ENCODE results near the gene ZNF688.
"Not testable (repeated sequence)": the region's sequence is repeated elsewhere in the genome, so short reads cannot be mapped to it uniquely, and the experiment has no call there.

The ZNF688 gene

DNA sequence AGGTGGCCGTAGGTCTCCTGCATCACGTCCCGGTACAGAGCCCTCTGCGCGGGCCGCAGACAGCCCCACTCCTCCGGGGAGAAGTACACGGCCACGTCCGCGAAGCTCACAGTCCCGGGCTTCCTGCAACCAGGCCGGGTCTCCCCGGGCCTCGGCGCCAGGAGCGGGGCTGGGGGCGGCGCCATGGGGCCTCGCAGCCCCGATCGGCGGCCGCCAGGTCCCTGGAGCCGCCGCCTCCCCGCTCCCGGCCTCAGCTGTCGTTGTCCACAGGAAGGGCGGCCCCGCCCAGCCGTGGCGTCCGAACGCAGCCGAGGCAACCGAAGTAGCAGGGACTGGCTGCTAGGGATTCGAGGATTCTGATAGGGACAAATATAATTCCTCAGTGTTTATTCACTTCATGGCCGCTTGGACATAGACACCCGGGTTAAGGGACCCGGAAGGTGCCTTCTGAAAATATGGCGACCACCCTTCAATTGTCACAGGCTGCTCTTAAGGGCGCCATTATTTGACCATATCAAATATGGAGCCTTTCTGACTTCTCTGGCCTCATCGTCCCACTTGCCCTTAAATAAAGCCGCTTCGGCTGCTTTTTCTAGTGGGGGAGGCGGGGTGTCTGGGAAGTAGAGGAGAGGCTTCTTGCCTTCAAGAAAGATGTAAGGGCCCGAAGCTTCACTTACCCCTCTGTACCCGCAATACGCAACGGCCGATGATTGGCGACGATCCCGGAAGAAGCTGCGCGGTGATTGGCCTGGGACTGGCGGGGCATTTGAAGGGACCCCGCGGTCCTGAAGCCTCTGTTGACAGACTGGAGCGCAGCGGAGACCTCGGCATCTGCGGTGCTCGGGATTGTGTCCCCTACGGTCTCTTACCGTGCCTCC is at the start of gene ZNF688:
Gene ZNF688, minus strand, starts transcription at position 270 of the 878 bp plus-strand sequence. Its CDS starts 85 bp downstream, at position 185.
- peak; percentile 76 for DNase-seq (ENCODE audit: low read depth)

DNA sequence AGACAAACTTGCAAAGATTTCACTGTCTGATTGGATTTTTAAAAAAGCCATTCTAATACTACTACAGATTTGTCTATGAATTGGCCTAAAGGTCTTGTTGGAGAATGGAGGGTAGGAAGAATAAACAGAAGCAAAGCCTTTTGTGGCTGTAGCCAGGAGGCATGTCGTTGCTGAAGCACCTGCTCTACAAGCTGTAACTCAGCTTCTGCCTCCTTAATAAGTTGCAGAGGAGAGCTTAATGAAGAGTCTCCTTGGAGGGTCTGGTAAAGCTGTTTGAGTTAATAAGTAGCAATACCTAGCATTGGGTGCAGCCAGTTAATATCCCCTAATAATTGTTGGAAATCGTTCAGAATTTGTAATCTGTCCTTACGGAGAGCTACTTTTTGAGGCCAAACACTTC is 48.7 kb upstream of the ZNF688 start:
- DNase-seq (ENCODE audit: low read depth): no peak

DNA sequence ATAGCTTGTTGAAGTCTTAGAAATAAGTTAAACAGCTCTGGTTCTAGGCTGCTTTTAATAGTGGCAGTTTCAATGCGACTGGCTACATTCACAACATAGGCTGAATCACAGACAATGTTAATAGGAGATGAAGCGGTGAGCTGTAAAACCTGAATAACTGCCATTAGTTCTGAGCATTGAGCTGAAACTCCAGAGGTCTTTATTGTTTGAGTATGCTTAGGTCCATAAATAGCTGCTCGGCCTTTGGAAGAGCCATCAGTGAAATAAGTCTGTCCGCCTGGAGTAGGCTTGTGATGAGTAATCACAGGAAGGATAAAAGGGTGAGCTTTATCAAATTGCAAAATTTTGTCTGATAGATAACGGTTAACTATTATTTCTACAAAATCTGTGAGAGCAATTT is 48.1 kb upstream of the ZNF688 start:
- DNase-seq (ENCODE audit: low read depth): no peak

DNA sequence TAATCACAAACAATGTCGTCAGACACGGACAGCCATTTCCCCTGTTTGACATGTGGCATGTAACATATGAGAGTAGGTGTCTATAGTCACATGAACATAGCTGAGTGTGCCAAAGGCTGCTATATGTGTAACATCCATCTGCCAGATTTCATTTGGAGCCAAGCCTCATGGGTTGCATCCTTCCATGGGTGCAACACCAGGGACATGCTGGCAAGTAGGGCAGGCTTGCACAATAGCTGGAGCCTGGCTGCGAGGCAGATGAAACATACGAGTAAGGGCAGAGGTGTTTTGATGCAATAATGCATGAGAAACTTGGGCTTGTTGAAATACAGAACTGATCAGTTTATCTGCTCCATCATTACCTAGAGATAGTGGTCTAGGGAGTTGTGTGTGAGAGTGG is 47.7 kb upstream of the ZNF688 start:
- no peak for DNase-seq (ENCODE audit: low read depth)

DNA sequence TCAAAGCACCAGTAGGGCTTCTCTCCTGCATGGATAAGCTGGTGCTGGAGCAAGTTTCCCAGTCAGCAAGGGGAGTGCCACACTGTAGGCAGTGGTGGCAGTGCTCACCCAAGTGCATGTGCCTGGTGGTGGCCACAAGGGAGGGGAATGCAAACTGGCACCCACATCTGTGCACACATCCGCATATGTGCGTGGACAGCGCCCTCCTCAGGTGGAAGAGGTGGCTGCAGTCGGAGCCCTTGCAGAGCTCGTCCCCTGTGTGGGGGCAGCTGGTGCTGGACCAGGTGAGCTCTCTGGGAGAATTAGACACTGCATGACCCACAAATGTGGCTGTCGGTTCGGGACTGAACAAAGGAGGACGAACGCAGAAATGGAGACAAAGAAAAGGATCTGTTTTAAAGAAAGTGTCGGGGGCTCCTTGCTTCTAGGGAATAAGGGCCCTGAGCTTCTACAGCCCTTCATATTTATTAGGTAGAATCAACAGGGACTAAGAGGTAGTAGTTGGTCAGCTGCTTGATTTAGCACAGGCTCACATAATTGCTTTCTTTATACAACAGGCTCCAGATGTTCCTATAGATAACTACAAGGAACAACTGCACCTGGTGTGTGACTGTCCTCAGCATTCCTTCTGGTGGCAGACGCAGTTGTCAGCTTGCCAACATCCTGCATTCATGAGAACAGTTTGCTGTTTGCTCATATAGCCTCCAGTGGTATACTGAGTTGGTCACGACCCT is 44.0 kb upstream of the ZNF688 start:
- DNase-seq (ENCODE audit: low read depth): peak; percentile 52

DNA sequence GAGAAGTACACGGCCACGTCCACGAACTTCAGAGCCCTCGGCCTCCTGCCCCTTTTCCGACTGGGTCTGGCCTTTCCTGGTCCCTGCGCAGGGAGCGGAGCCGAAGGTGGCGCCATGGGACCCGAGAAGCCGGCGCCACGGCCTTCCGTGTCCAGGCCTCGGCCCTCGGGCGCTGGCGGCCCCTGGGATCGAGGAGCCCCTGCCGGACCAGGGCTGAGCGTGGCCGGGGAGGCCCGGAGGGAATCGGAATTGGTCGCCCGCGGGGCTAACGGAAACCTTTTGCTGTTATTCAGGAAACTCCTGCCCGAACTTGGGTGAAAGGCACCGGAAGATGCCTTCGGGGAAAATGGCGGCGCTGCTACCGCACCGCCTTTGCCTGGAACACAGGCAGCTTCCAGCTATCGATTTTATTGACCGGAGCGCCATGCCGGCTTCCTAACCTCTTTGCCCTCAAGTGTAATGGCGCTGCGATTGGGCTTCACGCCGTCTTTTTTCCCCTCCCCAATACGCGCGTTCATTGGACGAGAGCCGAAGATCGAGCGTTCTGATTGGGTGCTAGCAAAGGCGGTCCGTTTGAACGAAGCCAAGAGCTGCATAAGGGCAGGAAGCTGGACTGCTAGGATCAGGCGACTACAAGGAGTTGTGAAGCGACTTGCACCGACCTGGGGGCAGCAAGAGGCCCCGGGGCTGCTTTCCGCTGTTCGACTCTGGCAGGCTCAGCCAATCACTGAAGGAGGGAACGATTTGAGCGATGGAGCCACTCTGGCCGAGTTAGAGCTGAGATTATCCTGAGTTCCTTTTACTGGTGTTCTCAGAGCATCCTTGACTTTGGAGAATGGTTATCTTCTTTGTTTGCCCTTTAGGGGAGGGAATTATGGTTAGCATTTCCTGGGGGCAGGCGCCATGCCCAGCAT is 38.7 kb upstream of the ZNF688 start, which contains the start of gene ZNF689:
Gene ZNF689, minus strand, starts transcription at position 464 of the 914 bp plus-strand sequence. Its CDS starts 348 bp downstream, at position 116.
- DNase-seq (ENCODE audit: low read depth): peak; percentile 66

DNA sequence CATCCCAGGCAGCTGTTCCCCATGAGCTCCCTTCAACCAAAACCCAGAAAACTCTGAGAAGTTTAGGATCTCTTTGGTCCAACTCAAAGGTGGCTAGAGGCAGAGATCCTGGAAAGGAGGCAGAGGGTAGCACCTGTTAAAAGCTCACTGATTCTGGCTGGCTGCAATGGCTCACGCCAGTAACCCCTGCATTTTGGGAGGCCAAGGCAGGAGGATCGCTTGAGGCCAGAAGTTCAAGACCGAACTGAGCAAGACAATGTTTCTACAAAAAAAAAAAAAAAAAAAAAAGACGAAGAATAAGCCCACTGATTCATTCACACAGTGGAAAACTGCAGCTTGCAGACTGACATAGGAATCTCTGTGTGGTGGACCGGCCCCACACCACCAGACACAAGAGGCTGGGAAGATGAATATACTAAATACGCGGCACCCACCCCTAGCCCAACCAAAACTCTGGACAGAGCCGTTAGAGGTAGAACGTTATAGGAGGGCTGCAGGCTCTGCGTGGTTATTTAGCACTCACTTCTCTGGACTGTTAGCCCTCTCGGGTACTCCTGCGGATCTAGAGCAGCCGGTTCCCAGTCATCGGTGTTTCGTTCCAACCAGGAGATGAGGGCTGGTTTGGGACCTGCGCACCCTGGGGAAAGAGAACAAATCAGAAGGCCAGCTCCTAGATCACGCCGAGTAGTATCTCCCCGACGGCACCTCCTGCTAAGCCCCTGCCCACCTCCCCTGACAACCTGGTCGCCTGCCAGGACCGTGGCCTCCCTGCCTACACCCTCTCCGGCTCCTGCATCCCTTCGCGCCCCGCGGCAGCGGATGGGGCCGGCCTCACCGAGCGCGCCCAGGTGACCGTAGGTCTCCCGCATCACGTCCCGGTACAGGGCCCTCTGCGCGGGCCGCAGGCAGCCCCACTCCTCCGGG is 37.8 kb upstream of the ZNF688 start:
- no peak for DNase-seq (ENCODE audit: low read depth)

DNA sequence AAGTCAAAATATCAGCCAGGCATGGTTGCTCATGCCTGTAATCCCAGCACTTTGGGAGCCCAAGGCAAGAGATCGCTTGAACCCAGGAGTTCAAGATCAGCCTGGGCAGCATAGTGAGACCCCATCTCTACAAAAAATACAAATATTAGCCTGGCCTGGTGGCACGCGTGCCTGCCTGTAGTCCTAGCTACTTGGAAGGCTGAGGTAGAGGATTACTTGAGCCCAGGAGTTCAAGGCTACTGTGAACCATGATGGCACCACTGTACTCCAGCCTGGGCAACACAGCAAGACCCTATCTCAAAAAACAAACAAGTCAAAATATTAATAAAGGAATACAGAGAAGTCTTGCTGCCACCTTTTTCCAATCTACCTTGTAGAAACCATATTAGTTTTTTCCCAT is 34.5 kb upstream of the ZNF688 start:
- DNase-seq (ENCODE audit: low read depth): no peak

DNA sequence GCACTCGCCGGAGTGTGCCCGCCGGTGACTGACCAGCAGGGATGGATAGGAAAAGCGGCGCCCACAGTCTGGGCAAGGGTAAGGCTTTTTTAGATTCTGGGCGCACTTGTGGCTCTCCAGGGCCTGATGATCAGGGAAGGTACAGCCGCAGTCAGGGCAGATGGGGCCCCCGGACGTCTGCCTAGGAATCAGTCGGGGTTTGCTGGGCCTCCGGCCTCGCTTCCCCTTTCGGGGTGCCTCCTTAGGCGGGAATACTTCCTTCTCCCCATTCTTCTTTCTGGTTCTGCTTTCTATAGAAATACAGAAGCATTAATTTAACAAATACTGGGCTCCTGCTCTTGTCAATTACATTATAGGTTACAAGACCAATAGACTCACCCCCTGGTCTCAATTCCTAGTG is 33.6 kb upstream of the ZNF688 start:
- no peak for DNase-seq (ENCODE audit: low read depth)

DNA sequence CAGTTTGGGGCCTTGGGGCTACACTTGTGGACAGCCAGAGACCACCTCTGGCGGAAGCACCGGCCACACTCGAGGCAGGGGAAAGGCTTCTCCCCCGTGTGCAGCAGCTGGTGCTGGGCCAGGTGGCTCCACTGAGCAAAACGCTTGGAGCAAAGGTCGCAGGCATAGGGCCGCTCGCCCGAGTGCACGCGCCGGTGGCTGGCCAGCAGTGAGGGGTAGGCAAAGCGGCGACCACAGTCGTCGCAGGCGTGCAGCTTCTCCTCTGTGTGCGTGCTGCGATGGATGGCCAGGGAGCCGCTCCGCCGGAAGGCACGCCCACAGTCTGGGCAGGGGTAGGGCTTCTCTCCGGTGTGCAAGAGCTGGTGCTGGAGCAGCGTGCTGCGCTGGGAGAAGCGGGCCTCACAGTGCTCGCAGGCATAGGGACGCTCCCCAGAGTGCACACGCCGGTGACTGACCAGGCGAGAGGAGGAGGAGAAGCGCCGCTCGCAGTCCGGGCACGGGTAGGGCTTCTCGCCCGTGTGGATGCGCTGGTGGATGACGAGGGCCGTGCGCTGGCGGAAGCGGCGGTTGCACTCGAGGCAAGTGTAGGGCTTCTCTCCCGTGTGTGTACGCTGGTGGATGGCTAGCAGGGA is 32.9 kb upstream of the ZNF688 start:
- DNase-seq (ENCODE audit: low read depth): no peak

DNA sequence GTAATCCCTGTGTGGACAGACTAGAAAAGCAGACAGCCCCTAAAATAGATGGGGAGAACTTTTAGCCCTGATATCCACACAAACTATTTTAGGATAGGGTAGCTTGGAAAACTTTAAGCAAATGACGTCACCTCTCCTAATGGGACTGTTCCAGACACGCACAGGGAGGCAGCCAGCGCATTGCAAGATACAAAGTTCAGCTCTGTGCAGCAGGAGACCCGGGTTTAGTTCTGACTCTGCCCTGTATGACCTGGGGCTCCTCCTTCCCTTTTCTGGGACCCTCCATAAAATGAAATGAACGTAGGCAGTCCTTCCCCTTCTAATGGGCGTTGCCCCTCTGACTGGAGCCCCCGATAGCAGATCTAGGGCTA is 32.4 kb upstream of the ZNF688 start:
- no peak for DNase-seq (ENCODE audit: low read depth)

DNA sequence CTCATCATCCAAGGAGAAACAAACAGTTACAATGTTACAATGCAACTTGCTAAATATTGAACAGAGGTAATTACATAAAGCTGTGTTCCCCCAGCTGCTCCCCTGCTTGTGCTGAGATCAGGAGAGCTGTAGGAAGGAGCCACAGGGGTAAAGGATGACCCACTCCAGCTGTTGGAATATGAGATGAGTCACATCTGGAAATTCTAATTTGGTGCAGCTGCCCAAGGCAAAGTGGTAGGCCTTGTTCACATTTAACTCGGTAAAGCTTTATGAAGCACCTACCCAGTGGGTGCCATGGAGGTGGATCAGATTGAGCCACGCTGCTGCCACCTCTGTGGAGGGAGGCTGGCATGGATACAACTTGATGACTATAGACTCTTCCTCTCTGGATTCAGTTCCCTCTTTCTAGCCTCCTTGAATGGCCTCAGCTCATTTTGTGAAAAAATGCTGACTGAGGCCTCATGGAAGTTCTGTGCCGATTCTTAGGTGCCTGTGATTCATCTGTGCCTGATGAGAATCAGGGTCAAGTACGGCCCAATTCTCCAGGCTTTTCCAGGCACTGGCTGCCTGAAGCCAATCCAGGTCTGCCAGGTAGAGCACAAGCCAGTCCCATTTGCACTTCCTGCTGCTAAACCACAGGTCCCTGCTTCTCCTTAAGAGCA is 31.2 kb upstream of the ZNF688 start:
- no peak for DNase-seq (ENCODE audit: low read depth)

DNA sequence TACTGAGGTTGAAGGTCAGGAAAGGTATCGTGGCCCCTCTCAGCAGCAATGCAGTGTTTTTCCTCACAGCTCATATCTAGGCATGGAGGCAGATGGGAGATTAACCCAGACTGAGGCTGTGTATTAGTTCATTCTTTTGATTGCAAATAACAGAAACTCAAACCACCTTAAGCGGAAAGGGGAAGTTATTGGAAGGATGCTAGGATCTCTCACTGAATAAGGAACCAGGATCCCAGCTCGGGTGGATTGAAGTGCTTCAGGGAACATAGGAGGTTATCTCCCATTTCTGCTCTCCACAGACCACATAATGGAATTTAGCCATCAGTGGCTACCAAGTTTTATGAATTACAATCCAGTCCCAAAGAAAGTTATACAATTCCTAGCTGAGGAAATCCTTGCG is 30.5 kb upstream of the ZNF688 start:
- no peak for DNase-seq (ENCODE audit: low read depth)

DNA sequence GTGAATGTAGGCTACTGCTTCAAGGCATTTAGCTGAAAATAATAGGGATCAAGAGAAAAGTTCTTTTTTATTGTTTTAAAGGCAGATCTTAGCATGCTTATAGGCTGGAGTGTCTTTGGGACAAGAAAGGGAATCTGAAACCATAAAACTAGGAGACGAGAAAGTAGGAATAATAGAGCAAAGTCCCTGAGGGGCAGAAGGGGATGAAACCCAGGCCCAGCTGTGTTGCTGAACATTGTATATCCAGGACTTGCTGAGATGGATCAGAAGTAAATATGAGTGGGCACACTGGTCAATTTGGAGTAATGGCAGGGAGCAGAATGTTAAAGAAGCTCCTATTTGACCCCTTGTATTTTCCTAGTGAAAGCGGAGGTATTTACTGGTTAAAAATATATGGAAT is 29.4 kb upstream of the ZNF688 start:
- DNase-seq (ENCODE audit: low read depth): no peak

DNA sequence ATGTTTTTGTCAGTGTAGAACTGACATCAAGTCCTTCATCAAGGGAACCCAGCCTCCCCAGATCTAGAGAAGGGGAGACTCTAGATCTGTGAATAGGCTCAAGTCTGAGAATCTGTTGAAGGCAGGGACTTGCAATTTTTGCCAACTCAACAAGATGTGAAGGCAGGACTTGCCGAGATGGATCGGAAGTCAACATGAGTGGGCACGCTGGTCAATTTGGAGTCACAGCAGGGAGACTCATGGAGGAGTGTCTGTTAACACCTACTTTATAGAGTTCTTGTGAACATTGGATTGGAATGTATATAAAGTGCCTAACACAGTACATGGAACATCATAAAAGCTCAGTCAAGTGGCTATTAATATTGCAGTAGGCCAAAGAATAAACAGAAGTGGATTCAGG is 28.7 kb upstream of the ZNF688 start:
- no peak for DNase-seq (ENCODE audit: low read depth)

DNA sequence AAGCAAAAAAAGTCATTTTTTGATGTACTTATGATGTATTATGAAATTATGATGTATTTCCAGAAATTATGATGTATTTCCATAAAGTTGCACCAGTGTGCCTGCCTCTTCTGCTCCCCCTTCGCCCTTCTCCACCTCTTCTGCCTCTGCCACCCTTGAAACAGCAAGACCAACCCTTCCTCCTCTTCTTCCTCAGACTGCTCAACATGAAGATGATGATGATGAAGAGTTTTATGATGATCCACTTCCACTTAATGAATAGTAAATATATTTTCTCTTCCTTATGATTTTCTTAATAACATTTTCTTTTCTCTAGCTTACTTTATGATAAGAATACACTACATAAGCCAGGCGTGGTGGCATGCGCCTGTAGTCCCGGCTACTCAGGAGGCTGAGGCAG is 21.4 kb upstream of the ZNF688 start:
- DNase-seq (ENCODE audit: low read depth): no peak

DNA sequence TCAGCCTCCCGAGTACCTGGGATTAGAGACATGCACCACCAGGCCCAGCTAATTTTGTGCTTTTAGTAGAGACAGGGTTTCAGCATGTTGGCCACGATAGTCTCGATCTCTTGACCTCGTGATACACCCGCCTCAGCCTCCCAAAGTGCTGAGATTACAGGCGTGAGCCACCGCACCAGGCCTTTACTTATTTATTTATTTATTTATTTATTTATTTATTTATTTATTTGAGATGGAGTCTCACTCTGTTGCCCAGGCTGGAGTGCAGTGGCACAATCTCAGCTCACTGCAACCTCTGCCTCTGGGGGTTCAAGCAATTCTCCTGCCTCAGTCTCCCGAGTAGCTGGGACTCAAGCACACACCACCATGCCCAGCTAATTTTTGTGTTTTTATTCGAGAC is 19.4 kb upstream of the ZNF688 start:
- not testable (repeated sequence) for DNase-seq (ENCODE audit: low read depth)

DNA sequence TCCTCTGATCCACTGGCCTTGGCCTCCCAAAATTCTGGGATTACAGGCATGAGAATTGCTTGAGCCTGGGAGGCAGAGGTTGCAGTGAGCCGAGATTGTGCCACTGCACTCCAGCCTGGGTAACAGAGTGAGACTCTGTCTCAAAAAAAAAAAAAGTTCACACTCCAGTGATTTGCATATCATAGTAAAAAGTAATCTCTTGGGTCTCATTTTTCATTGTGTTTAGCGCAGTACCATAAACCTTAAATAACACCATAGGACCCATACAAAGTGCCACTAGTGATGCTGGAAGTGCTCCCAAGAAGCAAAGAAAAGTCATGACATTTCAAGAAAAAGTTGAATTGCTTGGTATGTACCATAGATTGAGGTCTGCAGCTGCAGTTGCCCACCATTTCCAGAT is 18.1 kb upstream of the ZNF688 start:
- DNase-seq (ENCODE audit: low read depth): not testable (repeated sequence)

DNA sequence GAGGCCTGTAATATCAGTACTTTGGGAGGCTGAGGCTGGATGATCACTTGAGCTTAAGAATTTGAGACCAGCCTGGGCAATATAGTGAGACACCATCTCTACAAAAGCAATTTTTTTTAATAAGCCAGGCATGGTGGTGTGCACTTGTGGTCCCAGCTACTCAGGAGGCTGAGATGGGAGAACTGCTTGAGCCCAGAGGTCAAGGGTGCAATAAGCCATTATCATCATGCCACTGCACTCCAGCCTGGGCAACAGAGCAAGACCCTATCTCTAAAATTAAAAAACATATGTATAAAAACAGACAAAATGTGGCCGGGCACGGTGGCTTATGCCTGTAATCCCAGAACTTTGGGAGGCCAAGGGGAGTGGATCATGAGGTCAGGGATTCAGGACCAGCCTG is 17.1 kb upstream of the ZNF688 start:
- no peak for DNase-seq (ENCODE audit: low read depth)

Measured in stimulated activated CD8-positive, alpha-beta memory T cell treated with anti-CD3 and anti-CD28 coated beads, Interleukin-15, amount 100 ng/mL, for 24 hours (primary cell).